Caco-2 (cell line): Measurements from ENCODE around the gene CBX2. TPM values are rescaled to one million over a fixed set of nuclear protein-coding genes. Genes with fewer than 3 reads are reported as not detected.

Experiments
- BruUV-seq: library from RNA; stranded (reverse); fragments of 400-500 nt; replicated peaks from 2 replicates; lab custom pipeline; 2021; lab: Mats Ljungman, UMichigan
- CTCF ChIA-PET: fragments of 300-600 bp; sonication (Branson Sonifier 250); formaldehyde crosslinking; loops from one replicate; lab custom pipeline; 2022; ENCODE audit warnings: antibody characterized with exemption; lab: Charles Lee
- POLR2A ChIA-PET: fragments of 300-600 bp; sonication (Branson Sonifier 250); formaldehyde crosslinking; loops from one replicate; lab custom pipeline; 2022; ENCODE audit warnings: antibody characterized with exemption; lab: Charles Lee
- DNase-seq, 2 experiments: peaks; one replicate each; pipeline versions ENCODE4 v3.0.0 to v3.0.0-alpha.2; 2020 to 2022
- H3K27me3 ChIP-seq: replicated peaks from 2 replicates; pipeline ENCODE4 v1.6.0; 2011; ENCODE audit warnings: low read length; ENCODE audit not compliant: control insufficient read depth, insufficient read depth
- H3K36me3 ChIP-seq: 2 replicates; pipeline ENCODE4 v1.5.1; 2011; ENCODE audit warnings: low read length; ENCODE audit not compliant: control insufficient read depth, insufficient read depth
- H3K4me1 ChIP-seq: fragments of 250-450 bp; sonication (Bioruptor Pico); 2 replicates; pipeline ENCODE4 v1.5.1; 2020; ENCODE audit warnings: mild to moderate bottlenecking
- H3K4me3 ChIP-seq: 2 replicates; pipeline ENCODE4 v1.5.1; 2011; ENCODE audit warnings: low read depth, mild to moderate bottlenecking, control low read depth, low read length
- H3K9me3 ChIP-seq: fragments of 250-450 bp; sonication (Bioruptor Pico); 2 replicates; pipeline ENCODE4 v1.5.1; 2020; ENCODE audit warnings: mild to moderate bottlenecking, moderate library complexity
- H3K27ac Mint-ChIP-seq: one replicate; pipeline ENCODE4 v1.8.0; 2022; ENCODE audit warnings: mixed read lengths; ENCODE audit not compliant: unreplicated experiment
- H3K27me3 Mint-ChIP-seq: one replicate; pipeline ENCODE4 v1.8.0; 2022; ENCODE audit warnings: mixed read lengths; ENCODE audit not compliant: insufficient read depth, unreplicated experiment
- H3K36me3 Mint-ChIP-seq: one replicate; pipeline ENCODE4 v1.8.0; 2022; ENCODE audit warnings: mild to moderate bottlenecking, mixed read lengths; ENCODE audit not compliant: insufficient read depth, unreplicated experiment
- H3K4me1 Mint-ChIP-seq: one replicate; pipeline ENCODE4 v1.8.0; 2022; ENCODE audit warnings: low read depth, mixed read lengths; ENCODE audit not compliant: unreplicated experiment
- H3K4me3 Mint-ChIP-seq: one replicate; pipeline ENCODE4 v1.8.0; 2022; ENCODE audit warnings: mild to moderate bottlenecking, moderate library complexity, mixed read lengths; ENCODE audit not compliant: unreplicated experiment
- H3K9me3 Mint-ChIP-seq: one replicate; pipeline ENCODE4 v1.8.0; 2022; ENCODE audit warnings: mixed read lengths; ENCODE audit not compliant: unreplicated experiment
- CTCF ChIP-seq, 2 experiments: fragments of 200-600 bp in 1 of 2; IDR thresholded peaks; 1 replicate in 1 of 2; 2 replicates in 1 of 2; pipeline versions ENCODE4 v1.5.1 to v1.8.0; 2011 to 2022; ENCODE audit warnings: antibody characterized with exemption in 1 of 2, control low read depth in 1 of 2, inconsistent platforms in 1 of 2, low read depth in 1 of 2, low read length in 1 of 2, mild to moderate bottlenecking in 1 of 2, moderate library complexity in 1 of 2; ENCODE audit not compliant: insufficient read depth in 1 of 2, severe bottlenecking in 1 of 2, unreplicated experiment in 1 of 2
- intact Hi-C: fragments of 100-400 bp; cut with micrococcal nuclease; formaldehyde crosslinking; loops from one replicate; pipeline ENCODE4 v1.10.0; 2022; ENCODE audit not compliant: unreplicated experiment
- total RNA-seq: library from RNA; stranded (reverse); gene quantifications from 2 replicates; pipeline ENCODE4 v1.2.3, GENCODE V29; 2022

Gene CBX2
- total RNA-seq, 1 experiment from 2014 or later: 52.8 TPM

GRCh38 chr17:79748295-79749099, 29.5 kb upstream of the CBX2 start:
- no TSS peak for BruUV-seq
- H3K36me3 Mint-ChIP-seq: peaks cover under 1% of the 10 kb centered on the region
- DNase-seq: no peak
- peaks cover 2% of the 10 kb centered on the region for H3K4me1 Mint-ChIP-seq
- H3K36me3 ChIP-seq: no peaks in the 10 kb centered on the region
- H3K4me3 ChIP-seq: no peak overlapping the region
- no peaks in the 10 kb centered on the region for H3K9me3 ChIP-seq
- intact Hi-C loops: no loop called here
- no peaks in the 10 kb centered on the region for H3K27me3 ChIP-seq
- peaks cover 25% of the 10 kb centered on the region for H3K4me1 ChIP-seq
- TF ChIP-seq CTCF (IDR thresholded peaks at IDR 0.05; ENCODE audit: insufficient read depth in 1 of 2, low read depth in 1 of 2, low read length in 1 of 2, severe bottlenecking in 1 of 2, unreplicated experiment in 1 of 2): no peak
- no peak overlapping the region for H3K27ac Mint-ChIP-seq
- H3K4me3 Mint-ChIP-seq: no peak overlapping the region
- H3K9me3 Mint-ChIP-seq: no peaks in the 10 kb centered on the region
- no peaks in the 10 kb centered on the region for H3K27me3 Mint-ChIP-seq
- ChIA-PET CTCF (no interaction called here), POLR2A (no interaction called here)

GRCh38 chr17:79749156-79749815, 28.7 kb upstream of the CBX2 start:
- no TSS peak for BruUV-seq
- TF ChIP-seq CTCF (IDR thresholded peaks at IDR 0.05; ENCODE audit: insufficient read depth in 1 of 2, low read depth in 1 of 2, low read length in 1 of 2, severe bottlenecking in 1 of 2, unreplicated experiment in 1 of 2): no peak
- DNase-seq: no peak
- Mint-ChIP-seq H3K4me1 (no peaks in the 10 kb centered on the region), H3K27me3 (no peaks in the 10 kb centered on the region), H3K9me3 (no peaks in the 10 kb centered on the region), H3K4me3 (no peak overlapping the region), H3K36me3 (no peaks in the 10 kb centered on the region), H3K27ac (no peak overlapping the region)
- peaks cover 20% of the 10 kb centered on the region for H3K4me1 ChIP-seq
- H3K36me3 ChIP-seq: no peaks in the 10 kb centered on the region
- POLR2A ChIA-PET: no interaction called here
- intact Hi-C loops: no loop called here
- no peak overlapping the region for H3K4me3 ChIP-seq
- no peaks in the 10 kb centered on the region for H3K27me3 ChIP-seq
- CTCF ChIA-PET: no interaction called here
- H3K9me3 ChIP-seq: no peaks in the 10 kb centered on the region

GRCh38 chr17:79749958-79750357, 28.0 kb upstream of the CBX2 start:
- Histone ChIP-seq H3K9me3 (no peaks in the 10 kb centered on the region), H3K4me1 (peaks cover 20% of the 10 kb centered on the region), H3K4me3 (no peak overlapping the region), H3K36me3 (no peaks in the 10 kb centered on the region), H3K27me3 (no peaks in the 10 kb centered on the region)
- H3K27me3 Mint-ChIP-seq: no peaks in the 10 kb centered on the region
- intact Hi-C loops: no loop called here
- BruUV-seq: no TSS peak
- POLR2A ChIA-PET: no interaction called here
- H3K27ac Mint-ChIP-seq: no peak overlapping the region
- no peaks in the 10 kb centered on the region for H3K36me3 Mint-ChIP-seq
- no peaks in the 10 kb centered on the region for H3K9me3 Mint-ChIP-seq
- no peaks in the 10 kb centered on the region for H3K4me1 Mint-ChIP-seq
- CTCF ChIA-PET: no interaction called here
- no peak for DNase-seq
- TF ChIP-seq CTCF (IDR thresholded peaks at IDR 0.05; ENCODE audit: insufficient read depth in 1 of 2, low read depth in 1 of 2, low read length in 1 of 2, severe bottlenecking in 1 of 2, unreplicated experiment in 1 of 2): no peak
- H3K4me3 Mint-ChIP-seq: no peak overlapping the region
